Measurements from ENCODE around the gene RBM20.
"Not testable (repeated sequence)": the region's sequence is repeated elsewhere in the genome, so short reads cannot be mapped to it uniquely, and the experiment has no call there.

Gene RBM20

DNA sequence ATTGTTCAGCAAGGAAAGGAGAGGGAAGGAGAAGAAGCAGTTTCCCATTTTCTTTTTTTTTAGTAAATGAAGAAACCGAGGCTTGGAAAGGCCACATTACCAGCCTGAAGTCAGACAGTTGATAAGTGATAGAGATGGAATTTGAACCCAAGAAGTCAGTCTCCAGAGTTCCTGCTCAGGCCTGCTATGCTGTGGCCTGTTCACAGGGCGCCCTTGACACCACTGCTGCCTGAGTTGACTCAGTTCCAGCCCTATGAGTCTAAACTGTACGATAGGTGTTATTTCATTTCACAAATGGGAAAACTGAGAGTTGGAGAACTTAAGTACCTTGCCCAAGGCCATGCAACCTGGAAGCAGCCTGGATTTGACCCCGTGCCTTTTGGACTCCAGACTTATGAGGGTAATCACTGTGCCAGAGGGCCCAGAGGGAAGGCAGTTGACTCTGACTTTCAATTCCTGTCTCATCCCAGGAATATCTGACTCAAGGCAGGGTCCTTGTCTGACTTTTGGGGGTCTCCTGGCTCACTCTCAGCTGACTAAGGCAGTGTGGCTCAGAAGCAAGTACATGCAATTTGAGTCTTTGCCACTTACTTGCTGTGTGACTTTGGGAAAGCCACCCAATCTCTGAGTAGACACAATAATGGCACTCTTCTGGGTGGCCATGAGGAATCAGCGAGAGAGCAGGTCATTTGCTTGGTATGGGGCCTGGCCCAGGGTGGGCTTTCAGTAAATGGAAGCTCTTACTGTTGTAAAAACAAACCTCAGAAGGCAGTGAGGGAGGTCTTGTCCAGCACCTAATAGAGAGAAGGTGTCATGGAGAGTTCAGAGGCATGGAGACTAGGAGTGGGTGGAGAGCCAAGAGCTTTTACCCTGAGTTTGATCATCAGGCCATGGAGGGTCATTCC lies 17.9 kb upstream of the RBM20 start:
- no peak for DNase-seq (ENCODE audit: low spot score)

DNA sequence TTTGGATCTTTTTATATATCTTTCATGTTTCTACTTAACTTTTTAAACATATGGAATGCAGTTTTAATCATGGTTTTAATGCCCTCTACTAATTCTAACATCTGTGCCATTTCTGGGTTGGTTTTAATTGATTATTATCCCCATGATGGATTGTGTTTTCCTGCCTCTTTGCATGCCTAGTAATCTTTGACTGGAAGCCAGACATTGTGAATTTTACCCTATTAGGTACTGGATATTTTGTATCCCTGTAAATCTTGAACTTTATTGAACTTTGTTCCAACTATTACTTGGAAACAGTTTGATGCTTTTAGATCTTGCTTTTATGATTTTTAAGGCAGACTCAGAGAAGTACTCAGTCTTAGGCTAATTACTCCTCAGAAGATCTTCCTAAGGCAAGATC lies 16.0 kb upstream of the RBM20 start:
- DNase-seq (ENCODE audit: low spot score) = no peak

DNA sequence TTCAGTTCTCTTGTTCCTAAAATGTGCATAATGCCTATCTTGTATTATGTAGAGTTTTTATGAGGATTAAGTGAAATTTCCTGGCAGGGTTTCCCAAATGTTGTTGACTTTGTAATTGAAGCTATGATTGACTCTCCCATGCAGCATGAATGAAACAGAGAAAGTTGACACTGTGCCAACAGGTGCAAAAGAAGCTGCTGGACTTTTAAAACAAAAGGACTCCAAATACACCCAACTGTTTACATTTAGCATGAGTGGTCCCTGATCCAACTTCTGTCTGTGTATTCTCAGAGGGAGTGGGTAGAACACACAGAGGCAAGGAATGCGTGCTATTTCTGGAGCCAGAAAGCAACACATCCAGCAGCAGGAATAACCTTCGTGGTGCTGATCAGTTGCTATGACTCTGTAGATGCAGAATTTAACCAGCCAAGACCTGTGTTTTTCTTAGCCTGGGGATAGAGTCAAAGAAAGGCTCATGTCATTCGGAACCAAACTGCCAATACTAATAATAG lies 14.4 kb upstream of the RBM20 start:
- no peak for DNase-seq (ENCODE audit: low spot score)

- no peak for DNase-seq (ENCODE audit: low spot score)
Observed at GRCh38 chr10:110631934-110632333, 12.2 kb upstream of the RBM20 start.

GRCh38 chr10:110632591-110633215 lies 11.4 kb upstream of the RBM20 start:
- no peak for DNase-seq (ENCODE audit: low spot score)

- DNase-seq (ENCODE audit: low spot score) = no peak
Observed at GRCh38 chr10:110634527-110635209, 9.5 kb upstream of the RBM20 start.

GRCh38 chr10:110636572-110636931 lies 7.6 kb upstream of the RBM20 start:
- DNase-seq (ENCODE audit: low spot score) = no peak

GRCh38 chr10:110636932-110637557 lies 7.1 kb upstream of the RBM20 start:
- DNase-seq (ENCODE audit: low spot score) = no peak

DNA sequence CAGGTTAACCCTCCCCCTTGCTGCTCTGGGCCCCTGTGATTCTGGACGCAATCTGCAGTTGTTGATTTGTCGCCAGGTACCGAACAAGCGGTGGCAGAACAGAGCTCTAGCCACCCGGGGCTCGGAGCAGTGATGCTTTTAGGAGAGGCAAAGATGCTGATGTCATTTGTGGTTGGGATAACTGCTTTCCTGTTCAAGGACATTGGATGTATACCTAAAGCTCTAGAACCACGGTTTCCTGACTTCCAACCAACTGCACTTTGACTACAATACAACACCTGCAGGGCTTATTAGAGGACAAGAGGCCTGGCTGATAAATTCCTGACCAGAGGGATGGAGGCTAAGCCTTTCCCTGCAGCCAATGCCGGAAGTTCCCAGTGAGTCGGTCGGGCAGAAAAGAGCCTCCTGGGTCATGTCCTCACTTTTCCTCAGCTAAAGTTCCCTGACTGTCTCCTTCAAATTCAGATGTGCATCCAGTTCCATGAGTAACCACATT lies 6.5 kb upstream of the RBM20 start:
- DNase-seq (ENCODE audit: low spot score) = no peak

- no peak for DNase-seq (ENCODE audit: low spot score)
Observed at GRCh38 chr10:110638319-110638718, 5.8 kb upstream of the RBM20 start.

DNA sequence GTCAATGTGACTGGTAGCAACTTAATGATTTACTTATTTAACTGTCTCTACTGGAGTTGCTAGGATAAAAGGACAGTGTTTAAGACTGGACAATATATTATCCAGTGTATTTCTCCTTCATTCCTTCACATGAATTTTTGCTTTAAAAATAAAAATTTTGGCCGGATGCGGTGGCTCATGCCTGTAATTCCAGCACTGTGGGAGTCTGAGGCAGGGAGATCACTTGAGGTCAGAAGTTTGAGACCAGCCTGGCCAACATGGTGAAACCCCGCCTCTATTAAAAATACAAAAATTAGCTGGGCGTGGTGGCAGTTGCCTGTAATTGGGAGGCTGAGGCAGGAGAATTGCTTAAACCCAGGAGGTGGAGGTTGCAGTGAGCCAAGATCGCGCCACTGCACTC lies 5.1 kb upstream of the RBM20 start:
- not testable (repeated sequence) for DNase-seq (ENCODE audit: low spot score)

GRCh38 chr10:110639858-110640257 lies 4.3 kb upstream of the RBM20 start:
- not testable (repeated sequence) for DNase-seq (ENCODE audit: low spot score)

- DNase-seq (ENCODE audit: low spot score) = peak; percentile 30
Observed at GRCh38 chr10:110641256-110641655, 2.9 kb upstream of the RBM20 start.

DNA sequence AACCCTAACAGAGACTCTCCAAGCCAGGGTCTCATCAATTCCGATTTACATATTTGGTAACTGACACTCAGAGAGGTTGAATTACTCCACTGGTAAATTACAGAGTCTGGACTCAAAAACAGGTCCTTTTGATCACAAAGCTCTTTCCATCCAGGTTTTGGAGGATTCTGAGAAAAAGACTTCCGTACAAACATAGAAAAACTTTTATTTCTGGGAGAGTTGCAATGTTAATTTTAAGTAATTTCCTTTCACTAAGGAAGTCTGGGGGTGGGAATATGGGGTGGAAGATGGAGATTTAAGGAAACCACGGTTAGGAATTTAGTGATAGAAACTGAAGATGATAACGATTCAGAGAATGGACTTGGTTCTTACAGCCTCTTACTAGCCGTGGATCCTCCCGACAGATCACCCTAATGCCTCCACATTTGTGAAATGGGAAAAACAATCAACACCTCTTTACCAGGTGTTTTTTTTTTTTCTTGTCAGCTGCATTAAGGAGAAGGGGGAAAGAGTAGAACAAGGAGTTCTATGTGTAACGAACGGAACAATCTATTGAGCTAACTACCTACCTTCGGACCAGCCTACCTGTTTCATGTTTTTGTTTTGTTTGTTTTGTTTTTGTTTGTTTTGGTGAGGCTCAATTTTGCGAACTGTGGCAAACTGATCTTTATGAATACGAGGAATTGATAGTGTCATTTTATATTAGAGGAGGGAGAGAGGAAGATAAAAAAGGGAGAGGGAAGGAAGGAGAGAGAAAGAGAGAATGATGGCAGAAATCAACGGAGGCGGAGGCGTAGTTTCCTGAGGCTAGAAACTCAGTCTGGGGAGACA lies 1.7 kb upstream of the RBM20 start:
- DNase-seq (ENCODE audit: low spot score) = no peak

- no peak for DNase-seq (ENCODE audit: low spot score)
Observed at GRCh38 chr10:110643035-110643652, 992 bp upstream of the RBM20 start.

GRCh38 chr10:110644598-110645462 lies 694 bp downstream of the RBM20 start:
- no peak for DNase-seq (ENCODE audit: low spot score)

GRCh38 chr10:110646417-110647135 lies 2.4 kb downstream of the RBM20 start:
- no peak for DNase-seq (ENCODE audit: low spot score)

DNA sequence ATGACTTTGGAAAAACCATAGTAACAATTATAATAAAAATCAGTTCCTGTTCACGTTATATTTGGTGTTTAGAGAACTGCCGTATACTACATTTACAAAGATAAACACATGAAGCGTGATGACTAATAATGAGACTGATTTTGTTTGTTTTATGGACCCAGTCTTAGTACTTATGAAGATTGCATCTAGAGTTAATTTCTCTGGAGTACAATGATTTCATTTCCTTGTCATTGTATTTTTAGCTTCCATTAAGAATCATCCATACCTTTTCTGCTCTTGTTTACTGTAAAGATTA lies 2.9 kb downstream of the RBM20 start:
- no peak for DNase-seq (ENCODE audit: low spot score)

- no peak for DNase-seq (ENCODE audit: low spot score)
Observed at GRCh38 chr10:110648692-110649346, 4.7 kb downstream of the RBM20 start.

Data from RKO (cell line).